Naive thymus-derived CD4-positive, alpha-beta T cell (primary cell): Measurements from ENCODE around the gene GALNT16. TPM values are rescaled to one million over a fixed set of nuclear protein-coding genes. Genes with fewer than 3 reads are reported as not detected.
A peak's percentile ranks its signal among the peaks of the same experiment; 100 is the strongest.

Source experiments
- ATAC-seq: fragments of 150-1000 bp; cut with Tn5 transposase; 2 replicates; pipeline ENCODE4 v1.10.0; 2021; ENCODE audit warnings: mild to moderate bottlenecking, moderate library complexity
- CTCF ChIA-PET: fragments of 350-600 bp; sonication (Branson Sonifier 250); formaldehyde crosslinking; loops from one replicate; lab custom pipeline; 2021; ENCODE audit warnings: antibody characterized with exemption; lab: Charles Lee
- POLR2A ChIA-PET: fragments of 350-600 bp; sonication (Branson Sonifier 250); formaldehyde crosslinking; loops from one replicate; lab custom pipeline; 2021; ENCODE audit warnings: antibody characterized with exemption, inconsistent platforms; lab: Charles Lee
- DNase-seq, 9 donors: peaks; one replicate each; pipeline versions ENCODE4 v3.0.0 to v3.0.0-alpha.2; 2020 to 2022; ENCODE audit warnings: mixed read lengths in 1 of 9
- H3K27ac ChIP-seq: one replicate; pipeline ENCODE4 v1.7.0; 2013; ENCODE audit warnings: mild to moderate bottlenecking, low read depth, low read length, moderate library complexity
- H3K27me3 ChIP-seq, 2 donors: one replicate each; pipeline ENCODE4 v1.7.0; 2013; ENCODE audit warnings: low read length in 2 of 2, mild to moderate bottlenecking in 2 of 2, moderate library complexity in 2 of 2; ENCODE audit not compliant: control insufficient read depth in 2 of 2, insufficient read depth in 2 of 2
- H3K36me3 ChIP-seq, 3 experiments: 1 replicate in 2 of 3; 2 replicates in 1 of 3; pipeline ENCODE4 v1.7.0; 2013; ENCODE audit warnings: low read length in 3 of 3, mild to moderate bottlenecking in 3 of 3, moderate library complexity in 1 of 3; ENCODE audit not compliant: insufficient read depth in 3 of 3, control insufficient read depth in 2 of 3
- H3K4me1 ChIP-seq, 2 donors: one replicate each; pipeline ENCODE4 v1.7.0; 2013; ENCODE audit warnings: low read length in 2 of 2, mild to moderate bottlenecking in 2 of 2, moderate library complexity in 1 of 2; ENCODE audit not compliant: control insufficient read depth in 2 of 2, insufficient read depth in 2 of 2
- H3K4me3 ChIP-seq: 2 replicates; pipeline ENCODE4 v1.7.0; 2013; ENCODE audit warnings: mild to moderate bottlenecking, low read length
- H3K9me3 ChIP-seq, 3 experiments: 1 replicate in 2 of 3; 2 replicates in 1 of 3; pipeline ENCODE4 v1.7.0; 2013; ENCODE audit warnings: low read length in 3 of 3; ENCODE audit not compliant: control insufficient read depth in 2 of 3
- H3K27ac Mint-ChIP-seq, 9 donors: one replicate each; pipeline ENCODE4 v1.8.0; 2020 to 2022; ENCODE audit warnings: mixed read lengths in 9 of 9, mild to moderate bottlenecking in 8 of 9, moderate library complexity in 5 of 9, inconsistent platforms in 2 of 9
- H3K27me3 Mint-ChIP-seq, 5 donors: one replicate each; pipeline ENCODE4 v1.8.0; 2021 to 2022; ENCODE audit warnings: mixed read lengths in 5 of 5, mild to moderate bottlenecking in 1 of 5
- H3K36me3 Mint-ChIP-seq, 5 donors: one replicate each; pipeline ENCODE4 v1.8.0; 2020 to 2022; ENCODE audit warnings: mixed read lengths in 5 of 5, mild to moderate bottlenecking in 3 of 5, inconsistent platforms in 1 of 5
- H3K4me1 Mint-ChIP-seq, 7 donors: one replicate each; pipeline ENCODE4 v1.8.0; 2020 to 2022; ENCODE audit warnings: mixed read lengths in 7 of 7, mild to moderate bottlenecking in 3 of 7, inconsistent platforms in 1 of 7
- H3K4me3 Mint-ChIP-seq, 10 donors: one replicate each; pipeline ENCODE4 v1.8.0; 2020 to 2022; ENCODE audit warnings: mild to moderate bottlenecking in 10 of 10, mixed read lengths in 10 of 10, moderate library complexity in 6 of 10, inconsistent platforms in 2 of 10
- H3K9me3 Mint-ChIP-seq, 11 donors: one replicate each; pipeline ENCODE4 v1.8.0; 2020 to 2022; ENCODE audit warnings: mixed read lengths in 11 of 11, mild to moderate bottlenecking in 4 of 11, inconsistent platforms in 1 of 11, moderate library complexity in 1 of 11
- intact Hi-C, 2 donors: fragments of 100-400 bp; cut with micrococcal nuclease; formaldehyde crosslinking; loops; one replicate each; pipeline ENCODE4 v1.15.1; 2023
- polyA plus RNA-seq, 2 donors: library from polyadenylated mRNA; unstranded; fragments of 300-500 nt; fragmentation: Illumina TruSeq; gene quantifications; one replicate each; pipeline ENCODE4 v1.2.3, GENCODE V29; 2021
- total RNA-seq, 6 experiments: library from RNA in 5 of 6; stranded (reverse) in 5 of 6; gene quantifications; 1 replicate in 5 of 6; 2 replicates in 1 of 6; pipeline ENCODE4 v1.2.3 and lab custom pipeline; 2021 to 2026

Gene GALNT16
- total and polyA plus RNA-seq, 7 experiments from 2014 or later = 0.07 to 0.65 TPM; not detected in 5

DNA sequence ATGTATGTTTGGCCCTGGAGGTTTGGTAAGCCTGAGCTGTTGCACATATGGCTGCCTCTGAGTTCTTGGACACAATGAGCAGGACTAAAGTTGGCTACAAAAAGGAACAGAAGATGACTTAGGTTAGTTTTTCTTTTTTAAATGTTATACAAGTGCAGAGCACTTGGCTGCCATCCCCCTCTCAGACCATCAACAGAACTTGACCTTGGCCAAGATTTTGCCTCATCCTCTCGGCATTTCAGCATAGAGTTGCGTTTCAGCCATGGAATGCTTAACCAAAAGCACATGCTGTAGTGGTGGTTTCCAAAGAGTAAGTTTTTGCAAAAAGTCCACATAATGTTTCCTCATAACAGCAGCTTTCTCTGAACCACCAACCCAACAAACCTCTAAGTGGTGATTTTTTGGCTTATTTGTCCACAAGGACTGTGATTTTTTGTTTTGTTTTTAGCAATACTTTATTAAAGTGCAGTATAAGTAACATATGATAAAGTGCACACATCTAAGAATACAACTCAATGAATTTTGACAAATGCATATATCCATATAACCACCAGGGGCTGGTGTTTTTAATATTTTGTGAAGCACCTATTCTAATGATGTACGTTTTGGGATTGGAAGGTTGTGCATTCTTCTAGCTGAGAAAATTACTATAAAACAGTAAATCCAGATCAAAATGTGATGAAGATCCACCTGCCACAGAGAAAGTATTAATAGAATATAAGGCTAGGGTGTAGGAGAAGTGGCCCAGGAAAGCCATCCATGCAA, 12.1 kb upstream of the GALNT16 start:
- Mint-ChIP-seq H3K36me3 (no peaks in the 10 kb centered on the region), H3K4me1 (peaks cover 0 to under 1% (median 0%) of the 10 kb centered on the region in 7 donors), H3K27me3 (peaks cover 0 to 18% (median 0%) of the 10 kb centered on the region in 5 donors), H3K4me3 (no peak overlapping the region), H3K9me3 (no peaks in the 10 kb centered on the region), H3K27ac (no peak overlapping the region)
- DNase-seq (no peak), ATAC-seq (no peak)
- Histone ChIP-seq H3K27me3 (no peaks in the 10 kb centered on the region), H3K4me1 (no peaks in the 10 kb centered on the region), H3K9me3 (no peaks in the 10 kb centered on the region), H3K4me3 (no peak overlapping the region), H3K36me3 (no peaks in the 10 kb centered on the region), H3K27ac (no peak overlapping the region)
- intact Hi-C loops = no loop called here
- CTCF ChIA-PET = no interaction called here
- POLR2A ChIA-PET = interaction anchor here (0.7 kb wide), 1 partner anchor 183 kb away, joined by 3 read pairs; no protein-coding TSS in a partner anchor

DNA sequence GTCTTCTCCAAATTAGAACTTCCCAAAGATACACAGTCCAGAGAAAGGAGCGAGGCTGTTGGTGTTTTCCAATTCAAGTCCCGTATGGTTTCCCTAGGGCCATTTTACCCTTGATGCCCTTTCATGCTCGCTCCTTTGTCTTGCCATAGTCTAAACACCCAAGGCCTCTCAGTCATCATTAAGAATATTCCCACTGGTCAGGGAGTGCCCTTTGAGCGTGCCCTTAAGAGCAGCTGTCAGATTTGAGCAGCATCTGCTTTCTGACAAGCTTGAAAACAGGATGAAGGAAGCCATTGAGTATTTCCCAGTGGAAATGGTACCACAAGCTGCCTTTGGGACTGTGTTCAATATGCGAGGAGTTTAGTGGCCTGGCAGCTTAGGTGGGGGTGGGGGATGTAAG, 10.4 kb upstream of the GALNT16 start:
- Mint-ChIP-seq H3K27ac (no peak overlapping the region), H3K4me1 (no peaks in the 10 kb centered on the region), H3K4me3 (no peak overlapping the region), H3K27me3 (peaks cover 0 to 26% (median 5%) of the 10 kb centered on the region in 5 donors), H3K9me3 (no peaks in the 10 kb centered on the region), H3K36me3 (no peaks in the 10 kb centered on the region)
- POLR2A ChIA-PET = interaction anchor here (0.8 kb wide), 1 partner anchor 918 kb away, joined by 3 read pairs; no protein-coding TSS in a partner anchor
- CTCF ChIA-PET = no interaction called here
- Histone ChIP-seq H3K4me1 (no peaks in the 10 kb centered on the region), H3K4me3 (no peak overlapping the region), H3K9me3 (no peaks in the 10 kb centered on the region), H3K36me3 (no peaks in the 10 kb centered on the region), H3K27ac (no peak overlapping the region), H3K27me3 (no peaks in the 10 kb centered on the region)
- intact Hi-C loops = no loop called here
- no peak for DNase-seq
- ATAC-seq = no peak

GRCh38 chr14:69252851-69253250, 7.1 kb upstream of the GALNT16 start:
- POLR2A ChIA-PET = no interaction called here
- Histone ChIP-seq H3K27ac (no peak overlapping the region), H3K27me3 (no peaks in the 10 kb centered on the region), H3K36me3 (no peaks in the 10 kb centered on the region), H3K4me1 (no peaks in the 10 kb centered on the region), H3K4me3 (no peak overlapping the region), H3K9me3 (no peaks in the 10 kb centered on the region)
- Mint-ChIP-seq H3K9me3 (no peaks in the 10 kb centered on the region), H3K4me1 (no peaks in the 10 kb centered on the region), H3K27ac (no peak overlapping the region), H3K27me3 (peaks cover under 1 to 52% (median 12%) of the 10 kb centered on the region in 5 donors), H3K4me3 (no peak overlapping the region), H3K36me3 (no peaks in the 10 kb centered on the region)
- no peak for DNase-seq
- no peak for ATAC-seq
- intact Hi-C loops = no loop called here
- CTCF ChIA-PET = no interaction called here

- H3K4me3 ChIP-seq = no peak overlapping the region
- ChIA-PET POLR2A (no interaction called here), CTCF (no interaction called here)
- ATAC-seq (no peak), DNase-seq (no peak)
- no peaks in the 10 kb centered on the region for H3K4me1 ChIP-seq
- Mint-ChIP-seq H3K4me1 (peaks cover 0 to 16% (median 5%) of the 10 kb centered on the region in 7 donors), H3K36me3 (peaks cover 0 to 4% (median 0%) of the 10 kb centered on the region in 5 donors), H3K27me3 (peaks cover 30 to 80% (median 48%) of the 10 kb centered on the region in 5 donors), H3K4me3 (peak overlapping the region in 6 of 10 donors; percentile 1 to 83 (median 30)), H3K9me3 (peaks cover 0 to 2% (median 0%) of the 10 kb centered on the region in 11 donors), H3K27ac (no peak overlapping the region)
- H3K27ac ChIP-seq = no peak overlapping the region
- no peaks in the 10 kb centered on the region for H3K36me3 ChIP-seq
- intact Hi-C loops = no loop called here
- H3K27me3 ChIP-seq = peaks cover 0 to 10% of the 10 kb centered on the region in 2 donors
- no peaks in the 10 kb centered on the region for H3K9me3 ChIP-seq
These were observed 811 bp upstream of the GALNT16 start for GRCh38 chr14:69259168-69259526.

- POLR2A ChIA-PET = no interaction called here
- Histone ChIP-seq H3K36me3 (no peaks in the 10 kb centered on the region), H3K27ac (no peak overlapping the region), H3K4me1 (no peaks in the 10 kb centered on the region), H3K9me3 (no peaks in the 10 kb centered on the region), H3K27me3 (peaks cover 0 to 10% of the 10 kb centered on the region in 2 donors), H3K4me3 (no peak overlapping the region)
- H3K4me3 Mint-ChIP-seq = peak overlapping the region in 7 of 10 donors; percentile 23 to 83 (median 47)
- DNase-seq = no peak
- peaks cover 0 to 16% (median 5%) of the 10 kb centered on the region in 7 donors for H3K4me1 Mint-ChIP-seq
- intact Hi-C loops = loop anchor here in 1 of 2 donors (5.0 kb wide), 1 partner anchor 312 kb away; the partner anchor contains the start of gene CCDC177
- ATAC-seq = no peak
- H3K27ac Mint-ChIP-seq = no peak overlapping the region
- H3K27me3 Mint-ChIP-seq = peaks cover 30 to 76% (median 49%) of the 10 kb centered on the region in 5 donors
- peaks cover 0 to 2% (median 0%) of the 10 kb centered on the region in 11 donors for H3K9me3 Mint-ChIP-seq
- peaks cover 0 to 4% (median 0%) of the 10 kb centered on the region in 5 donors for H3K36me3 Mint-ChIP-seq
- CTCF ChIA-PET = no interaction called here
These were observed 367 bp downstream of the GALNT16 start for GRCh38 chr14:69260190-69260860.

GRCh38 chr14:69260861-69261564, 1.1 kb downstream of the GALNT16 start:
- Histone ChIP-seq H3K27ac (no peak overlapping the region), H3K4me1 (no peaks in the 10 kb centered on the region), H3K36me3 (no peaks in the 10 kb centered on the region), H3K9me3 (no peaks in the 10 kb centered on the region), H3K4me3 (no peak overlapping the region), H3K27me3 (peaks cover 0 to 10% of the 10 kb centered on the region in 2 donors)
- H3K27ac Mint-ChIP-seq = no peak overlapping the region
- ATAC-seq (peak; percentile 69), DNase-seq (peak in 5 of 9 donors; percentile 4 to 52 (median 12))
- peaks cover 30 to 74% (median 51%) of the 10 kb centered on the region in 5 donors for H3K27me3 Mint-ChIP-seq
- ChIA-PET POLR2A (no interaction called here), CTCF (no interaction called here)
- peaks cover 0 to 4% (median 0%) of the 10 kb centered on the region in 5 donors for H3K36me3 Mint-ChIP-seq
- peak overlapping the region in 9 of 10 donors; percentile 21 to 85 (median 65) for H3K4me3 Mint-ChIP-seq
- H3K4me1 Mint-ChIP-seq = peaks cover 0 to 16% (median 5%) of the 10 kb centered on the region in 7 donors
- peaks cover 0 to 2% (median 0%) of the 10 kb centered on the region in 11 donors for H3K9me3 Mint-ChIP-seq
- intact Hi-C loops = loop anchor here in 1 of 2 donors (1.0 to 5.0 kb wide), 3 partner anchors 137 to 311 kb away; partner anchors contain the start of genes CCDC177, ERH and SLC39A9
